GM18861 (cell line): ENCODE data around the gene GAB2.
A peak's percentile ranks its signal among the peaks of the same experiment; 100 is the strongest.
"Not testable (repeated sequence)": the region's sequence is repeated elsewhere in the genome, so short reads cannot be mapped to it uniquely, and the experiment has no call there.

Experiments
- ATAC-seq: cut with Tn5 transposase; IDR thresholded peaks from one replicate; pipeline ENCODE4 v1.9.1; 2021; ENCODE audit not compliant: unreplicated experiment

GAB2 gene

DNA sequence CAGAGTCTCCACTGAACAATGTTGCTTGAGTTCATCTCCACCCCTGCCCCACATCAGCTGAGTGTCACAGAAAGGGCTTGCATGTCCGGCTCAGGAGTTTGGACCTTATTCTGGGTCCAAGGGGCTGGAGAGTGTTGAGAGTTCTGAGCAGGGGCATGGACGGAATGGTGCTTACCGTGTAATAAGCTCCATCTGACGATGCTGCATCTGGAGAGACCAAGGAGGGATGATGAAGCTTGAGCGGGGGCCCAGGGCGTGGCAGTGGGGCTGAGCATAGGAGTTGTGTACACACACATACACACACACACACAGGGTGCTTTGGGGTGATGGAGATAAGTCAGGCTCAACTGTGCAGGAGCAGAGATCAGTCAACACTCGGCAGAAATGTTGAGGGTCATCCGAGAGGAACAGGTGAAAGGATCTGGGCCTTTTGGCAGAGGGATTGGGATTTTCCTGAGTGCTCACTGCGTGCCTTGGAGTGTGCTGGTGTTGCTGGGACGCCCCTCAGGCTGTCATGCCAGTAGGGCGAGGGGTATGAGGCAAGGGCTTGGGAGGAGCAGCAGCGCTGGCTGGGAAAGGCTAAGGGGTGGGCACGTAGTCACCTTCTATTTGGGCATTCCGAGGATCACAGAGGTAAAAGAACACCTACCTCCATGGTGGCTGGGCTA, 226.6 kb downstream of the GAB2 start:
- ATAC-seq = no peak

GRCh38 chr11:78190374-78190773, 227.2 kb downstream of the GAB2 start:
- no peak for ATAC-seq

DNA sequence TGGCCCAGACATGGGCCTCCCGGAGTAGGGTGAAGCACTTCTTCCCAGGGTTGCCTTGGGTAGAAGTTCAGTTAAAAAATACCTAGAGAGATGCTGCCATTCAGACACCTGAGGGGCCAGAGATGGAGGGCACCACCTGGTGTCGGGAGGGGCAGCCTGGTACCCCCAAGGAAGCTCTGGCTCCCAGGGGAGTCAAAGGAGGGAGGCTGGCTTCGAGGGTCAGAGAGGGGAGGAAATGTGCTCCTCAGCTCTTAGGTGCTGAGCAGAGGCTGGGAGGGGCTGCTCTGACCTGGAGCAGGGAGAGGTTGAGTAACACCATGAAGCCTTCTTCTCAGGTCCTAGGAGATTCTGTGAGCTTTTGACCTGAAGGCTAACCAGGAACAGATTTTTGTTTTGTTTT, 227.8 kb downstream of the GAB2 start:
- ATAC-seq = no peak

GRCh38 chr11:78189174-78189724, 228.4 kb downstream of the GAB2 start:
- ATAC-seq = no peak

DNA sequence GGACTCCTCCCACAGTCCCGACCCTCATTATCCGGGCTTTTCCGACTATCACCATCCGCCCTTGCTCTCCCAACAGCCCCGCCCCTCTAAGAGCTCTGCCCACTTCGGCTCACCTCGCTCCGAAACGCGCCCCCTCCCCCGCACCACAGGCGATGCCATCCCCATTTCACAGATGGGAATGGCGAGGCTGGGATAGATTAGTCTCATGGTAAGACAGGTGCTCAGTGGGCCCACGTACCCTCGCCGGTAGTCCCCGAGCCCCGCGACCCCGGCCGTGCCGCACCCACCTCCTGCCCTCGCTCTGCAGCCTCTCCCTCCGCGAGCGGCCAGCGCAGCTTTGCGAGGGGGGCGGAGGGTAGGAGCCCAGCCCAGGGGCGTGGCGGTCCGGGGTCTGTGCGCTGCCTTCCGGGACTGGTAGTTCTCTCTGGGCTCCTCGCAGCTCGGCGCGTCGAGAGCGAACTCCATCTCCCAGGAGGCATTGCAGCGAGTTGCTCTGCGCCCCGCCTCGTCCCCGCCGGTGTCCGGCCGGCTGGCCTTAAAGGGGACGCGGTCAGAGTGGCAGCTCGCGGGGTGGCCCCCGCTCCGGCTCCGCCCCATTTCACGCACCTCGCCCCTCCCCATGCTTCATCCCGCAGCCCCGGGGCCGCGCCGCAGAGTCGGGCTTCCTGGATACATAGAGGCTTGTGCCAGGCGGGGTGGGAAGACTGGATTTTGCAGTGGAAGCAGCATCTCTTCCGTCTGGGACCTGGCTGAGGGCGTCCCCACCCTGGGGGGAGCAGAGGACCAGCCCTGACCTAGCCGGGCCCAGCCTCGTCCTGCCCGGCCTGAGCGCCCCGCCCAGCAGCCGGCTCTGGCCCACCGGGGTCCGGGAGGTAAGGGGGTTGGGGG, 229.1 kb downstream of the GAB2 start, which contains the start of the genes KCTD21 and USP35:
Gene KCTD21 (minus strand): TSS at position 341 of the 888 bp plus-strand sequence. CDS start 14,072 bp downstream, outside the sequence.
Gene USP35 (plus strand): TSS at position 634 of the 888 bp plus-strand sequence. CDS start 7,327 bp downstream, outside the sequence.
- ATAC-seq = peak; percentile 94

DNA sequence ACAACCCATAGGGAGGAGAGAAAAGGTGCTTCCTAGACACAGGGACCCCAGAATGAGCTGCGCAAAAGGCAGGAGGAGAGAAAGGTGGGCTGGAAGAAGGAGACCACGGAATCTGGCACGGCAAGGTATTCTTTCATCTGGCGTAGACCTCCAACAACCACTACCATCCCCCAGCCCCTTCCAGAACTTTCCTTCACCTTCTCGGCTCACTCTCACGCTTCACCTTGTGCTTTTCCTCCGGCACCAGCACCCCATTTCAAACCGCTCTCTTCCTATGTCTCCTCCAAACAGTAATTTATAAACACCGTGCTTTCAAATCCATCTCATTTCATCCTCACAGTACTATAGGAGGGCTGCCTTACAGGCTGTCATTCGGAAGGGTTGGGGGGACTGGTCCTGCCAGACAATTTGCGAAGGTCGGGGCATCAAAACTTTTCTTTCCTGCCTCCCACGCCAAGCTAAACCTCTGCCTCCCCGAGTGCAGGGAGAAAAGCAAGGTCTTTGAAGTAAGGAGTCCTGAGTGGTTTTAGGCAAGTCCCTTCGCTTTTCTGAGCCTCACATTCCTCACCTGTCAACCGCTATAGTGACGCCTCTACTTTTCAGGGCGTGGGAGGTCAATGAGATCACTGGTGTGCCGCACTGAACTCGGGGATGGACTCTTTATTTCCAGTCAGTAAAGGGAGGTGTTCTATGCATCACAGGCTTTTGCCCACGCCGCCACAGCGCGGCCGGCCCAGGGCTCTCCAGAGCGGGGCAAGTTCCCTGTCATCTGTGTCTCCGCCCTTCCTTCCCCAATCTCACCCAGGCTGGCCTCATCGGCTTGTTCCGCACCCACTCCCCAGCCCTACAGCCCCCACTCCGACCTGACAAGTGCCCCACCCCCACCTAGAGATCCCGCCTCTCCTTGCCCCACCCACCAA, 230.0 kb downstream of the GAB2 start:
- peak; percentile 4 for ATAC-seq

DNA sequence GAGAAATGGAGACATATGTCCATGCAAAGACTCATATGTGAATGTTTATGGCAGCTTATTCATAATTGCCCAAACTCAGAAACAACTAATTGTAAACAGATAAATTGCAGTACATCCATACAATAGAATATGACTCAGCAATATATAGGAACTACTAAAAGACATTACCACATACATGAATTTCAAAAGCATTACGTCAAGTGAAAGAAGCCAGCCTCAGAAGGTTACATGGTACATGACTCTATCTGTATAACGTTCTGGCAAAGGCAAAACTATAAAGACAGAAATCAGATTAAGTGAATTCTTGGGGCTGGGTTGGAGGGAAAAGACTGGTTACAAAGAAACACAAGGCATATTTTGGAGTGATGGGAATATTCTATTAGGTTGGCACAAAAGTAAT, 236.4 kb downstream of the GAB2 start:
- no peak for ATAC-seq

- no peak for ATAC-seq
These were observed 236.9 kb downstream of the GAB2 start for GRCh38 chr11:78180751-78181150.

GRCh38 chr11:78179459-78180071, 238.1 kb downstream of the GAB2 start:
- ATAC-seq = no peak

DNA sequence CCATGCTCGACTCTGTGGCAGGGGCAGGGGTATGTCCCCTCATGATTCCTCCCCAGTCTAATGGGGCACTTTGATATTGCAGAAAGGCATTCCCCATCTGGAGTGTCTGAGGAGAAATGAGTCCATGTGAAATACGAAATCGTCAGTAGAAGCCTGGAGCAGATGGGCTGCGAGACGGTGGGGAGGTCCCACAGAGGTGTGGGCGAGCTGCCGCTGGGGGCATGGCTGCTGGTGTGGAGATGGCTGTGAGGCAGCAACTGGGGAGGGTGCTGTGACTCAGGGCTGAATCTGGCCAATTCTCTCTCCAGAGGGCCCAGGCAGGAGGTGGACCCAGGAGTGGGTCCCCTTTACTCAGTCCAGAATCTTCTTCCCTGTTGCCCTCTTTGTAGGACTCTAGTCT, 240.4 kb downstream of the GAB2 start:
- ATAC-seq = no peak

DNA sequence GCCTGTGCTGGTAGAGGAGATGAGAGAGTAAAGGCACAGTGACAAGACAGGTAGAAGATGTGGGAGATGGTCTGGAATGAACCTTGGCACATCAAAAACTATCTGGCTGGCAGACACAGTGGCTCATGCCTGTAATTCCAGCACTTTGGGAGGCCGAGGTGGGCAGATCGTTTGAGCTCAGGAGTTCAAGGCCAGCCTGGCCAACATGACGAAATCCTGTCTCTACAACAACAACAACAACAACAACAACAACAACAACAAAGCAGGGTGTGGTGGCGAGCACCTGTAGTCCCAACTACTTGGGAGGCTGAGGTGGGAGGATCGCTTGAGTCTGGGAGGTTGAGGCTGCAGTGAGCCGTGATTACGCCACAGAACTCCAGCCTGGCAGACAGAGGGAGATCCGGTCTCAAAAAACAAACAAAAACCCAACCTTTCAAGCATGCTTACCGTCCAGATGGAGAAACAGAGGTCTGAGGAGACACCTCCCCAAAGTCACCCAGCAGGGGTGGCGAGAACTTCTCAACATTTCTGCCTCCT, 240.9 kb downstream of the GAB2 start:
- ATAC-seq = no peak

DNA sequence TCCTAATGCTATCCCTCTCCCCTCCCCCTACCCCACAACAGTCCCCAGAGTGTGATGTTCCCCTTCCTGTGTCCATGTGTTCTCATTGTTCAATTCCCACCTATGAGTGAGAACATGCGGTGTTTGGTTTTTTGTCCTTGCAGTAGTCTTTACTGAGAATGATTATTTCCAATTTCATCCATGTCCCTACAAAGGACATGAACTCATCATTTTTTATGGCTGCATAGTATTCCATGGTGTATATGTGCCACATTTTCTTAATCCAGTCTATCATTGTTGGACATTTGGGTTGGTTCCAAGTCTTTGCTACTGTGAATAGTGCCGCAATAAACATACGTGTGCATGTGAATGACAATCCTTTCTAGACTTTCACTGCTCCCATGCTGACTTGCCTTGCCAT, 241.8 kb downstream of the GAB2 start:
- not testable (repeated sequence) for ATAC-seq

DNA sequence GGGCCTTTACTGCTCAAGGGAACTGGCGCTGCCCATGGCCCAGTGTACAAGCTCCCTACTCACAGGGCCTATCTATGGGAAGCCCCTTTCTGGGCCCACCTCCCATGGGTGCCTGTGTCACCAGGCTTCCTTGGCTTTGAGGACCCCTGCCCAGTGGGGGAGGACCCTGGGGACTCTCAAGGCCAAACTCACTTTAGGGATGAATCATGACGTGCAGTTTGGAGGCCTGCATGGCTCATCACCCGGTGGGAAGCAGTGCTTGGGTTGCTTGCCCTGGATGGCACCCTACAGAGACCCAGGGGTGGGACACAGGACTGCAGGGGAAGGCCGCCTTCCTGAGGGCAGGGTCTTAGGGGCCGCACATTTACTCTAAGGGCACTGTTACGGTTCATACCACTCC, 245.7 kb downstream of the GAB2 start:
- ATAC-seq = no peak

DNA sequence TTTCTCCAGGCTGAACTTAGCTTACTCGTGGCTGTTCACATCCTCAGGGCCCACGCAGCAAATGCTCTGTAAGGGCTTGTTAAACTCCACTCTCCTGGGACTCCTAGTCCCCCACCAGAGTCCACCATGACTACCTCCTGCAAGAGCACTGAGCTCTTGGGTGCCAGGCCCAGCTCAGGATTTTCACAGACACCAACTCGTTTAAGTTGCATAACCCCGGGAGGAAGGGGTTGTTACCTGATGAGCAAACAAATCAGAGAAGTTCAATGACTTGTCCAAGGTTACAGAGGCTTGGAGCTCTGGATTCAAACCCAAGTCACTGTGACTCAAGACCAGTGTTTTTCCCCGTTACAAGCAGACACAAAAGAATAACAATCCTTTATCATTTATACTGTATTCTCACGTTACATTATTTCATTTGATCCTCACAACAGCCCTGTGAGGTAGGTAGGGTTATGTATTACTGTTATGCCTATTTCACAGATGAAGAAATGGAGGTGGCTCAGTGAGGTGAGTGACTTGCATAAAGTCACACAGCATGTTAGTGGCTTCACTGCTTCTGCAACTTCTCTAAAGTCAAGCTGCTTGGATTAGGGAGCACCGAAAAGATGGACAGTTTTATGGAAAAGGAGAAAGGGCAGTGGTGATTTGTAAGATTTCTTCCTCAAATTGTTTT, 246.6 kb downstream of the GAB2 start:
- ATAC-seq = no peak

- no peak for ATAC-seq
These were observed 247.2 kb downstream of the GAB2 start for GRCh38 chr11:78170413-78170812.

- ATAC-seq = no peak
These were observed 248.8 kb downstream of the GAB2 start for GRCh38 chr11:78168539-78169477.

GRCh38 chr11:78166855-78167469, 250.7 kb downstream of the GAB2 start:
- no peak for ATAC-seq
